NT2/D1 (cell line): ENCODE data around the gene ADAMTS2.

ENCODE experiments used
- YY1 ChIP-seq: IDR thresholded peaks from 2 replicates; pipeline ENCODE4 v1.6.1; 2011; ENCODE audit not compliant: insufficient read length, insufficient read depth
- ZNF274 ChIP-seq: IDR thresholded peaks from 2 replicates; pipeline ENCODE4 v1.6.1; 2011; ENCODE audit warnings: mild to moderate bottlenecking, low read depth, low read length

DNA sequence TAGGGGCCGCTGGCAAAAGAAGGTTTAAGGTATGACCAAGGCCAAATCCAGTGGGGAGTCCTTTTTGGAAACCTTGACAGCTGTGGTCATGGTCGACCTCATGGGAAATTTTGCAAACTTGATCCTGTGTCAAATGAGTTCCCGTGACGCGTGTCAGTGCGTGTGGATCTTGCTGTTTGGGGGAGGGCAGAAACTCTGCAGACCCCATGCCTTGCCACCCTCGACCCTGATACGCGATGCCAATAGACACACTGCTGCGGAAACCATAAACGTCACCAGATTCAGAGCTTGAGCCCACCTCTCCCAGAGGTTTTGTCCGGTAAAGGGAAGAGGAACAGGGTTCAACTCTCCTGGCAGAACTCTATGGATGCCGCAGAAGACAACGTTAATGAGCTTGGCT, 104.7 kb downstream of the ADAMTS2 start:
- no peak for TF ChIP-seq YY1
- no peak for TF ChIP-seq ZNF274
